K562 (cell line): ENCODE results near the gene DGCR6L. TPM values are rescaled to one million over a fixed set of nuclear protein-coding genes. Genes with fewer than 3 reads are reported as not detected.

ENCODE experiments used
- CHD2 ChIP-seq: IDR thresholded peaks from 2 replicates; pipeline ENCODE4 v1.6.1; 2011; ENCODE audit warnings: low read depth, low read length
- COPS2 ChIP-seq: fragments of 450-650 bp; conservative IDR thresholded peaks from 2 replicates; pipeline ENCODE4 v1.6.1; 2016; ENCODE audit warnings: mild to moderate bottlenecking, moderate library complexity
- DMBX1 ChIP-seq: fragments of 250-450 bp; sonication (Bioruptor Pico); IDR thresholded peaks from 2 replicates; pipeline ENCODE4 v1.8.0; 2022; ENCODE audit warnings: inconsistent platforms, mild to moderate bottlenecking, moderate library complexity, borderline replicate concordance
- DNMT1 ChIP-seq: fragments of 450-650 bp; IDR thresholded peaks from 2 replicates; pipeline ENCODE4 v1.6.1; 2016; ENCODE audit warnings: antibody characterized with exemption, mild to moderate bottlenecking
- FOXA3 ChIP-seq, 2 experiments: fragments of 450-650 bp in 1 of 2; sonication (generic) in 1 of 2; formaldehyde crosslinking; IDR thresholded peaks in 1 of 2; conservative IDR thresholded peaks in 1 of 2; 2 replicates each; pipeline versions ENCODE4 v1.4.0 to v1.8.0; 2020 to 2022; ENCODE audit warnings: mild to moderate bottlenecking in 2 of 2, missing genetic modification reagents in 1 of 2
- GTF2F1 ChIP-seq: IDR thresholded peaks from 2 replicates; pipeline ENCODE4 v1.6.1; 2011; ENCODE audit warnings: low read depth, low read length, improper control_type of control experiment
- HOXB6 ChIP-seq: fragments of 250-450 bp; sonication (Bioruptor Pico); IDR thresholded peaks from 2 replicates; pipeline ENCODE4 v1.5.1; 2022; ENCODE audit warnings: mild to moderate bottlenecking, borderline replicate concordance
- KHSRP ChIP-seq: fragments of 450-650 bp; IDR thresholded peaks from 2 replicates; pipeline ENCODE4 v1.6.1; 2017
- MYNN ChIP-seq, 2 experiments: sonication (generic); formaldehyde crosslinking in 1 of 2; IDR thresholded peaks; 2 replicates each; pipeline versions ENCODE4 v1.5.0 to v1.6.1; 2016 to 2020; ENCODE audit warnings: antibody characterized with exemption in 1 of 2, missing genetic modification reagents in 1 of 2
- PCBP2 ChIP-seq: fragments of 200-400 bp; formaldehyde crosslinking; IDR thresholded peaks from 2 replicates; pipeline ENCODE4 v1.6.1; 2018; ENCODE audit warnings: low read length, low read depth, mild to moderate bottlenecking, moderate library complexity; ENCODE audit not compliant: poor library complexity, severe bottlenecking
- RBM25 ChIP-seq: fragments of 200-400 bp; formaldehyde crosslinking; IDR thresholded peaks from 2 replicates; pipeline ENCODE4 v1.6.1; 2018; ENCODE audit warnings: low read length, low read depth, moderate library complexity; ENCODE audit not compliant: severe bottlenecking
- RFX7 ChIP-seq: fragments of 250-450 bp; sonication (Bioruptor Pico); IDR thresholded peaks from 2 replicates; pipeline ENCODE4 v1.5.1; 2021; ENCODE audit warnings: mild to moderate bottlenecking
- SIN3B ChIP-seq: fragments of 450-650 bp; IDR thresholded peaks from 2 replicates; pipeline ENCODE4 v1.6.1; 2017; ENCODE audit warnings: low read depth, mild to moderate bottlenecking, moderate library complexity
- SMAD2 ChIP-seq: fragments of 150-350 bp; IDR thresholded peaks from 2 replicates; pipeline ENCODE4 v1.6.1; 2014; ENCODE audit warnings: low read depth, mild to moderate bottlenecking, low read length
- SPI1 ChIP-seq: IDR thresholded peaks from 2 replicates; pipeline ENCODE4 v1.6.1; 2011; ENCODE audit warnings: low read depth, low read length, control low read depth, borderline replicate concordance
- SRSF7 ChIP-seq: fragments of 200-400 bp; formaldehyde crosslinking; optimal IDR thresholded peaks from 2 replicates; pipeline ENCODE3; 2017; ENCODE audit warnings: mild to moderate bottlenecking, low read depth, low read length
- TAF1 ChIP-seq: IDR thresholded peaks from 2 replicates; pipeline ENCODE4 v1.6.1; 2011; ENCODE audit warnings: mild to moderate bottlenecking, low read length, moderate library complexity; ENCODE audit not compliant: insufficient read depth, control insufficient read depth, severe bottlenecking; ENCODE audit errors: extremely low read depth
- U2AF2 ChIP-seq: fragments of 200-400 bp; formaldehyde crosslinking; optimal IDR thresholded peaks from 2 replicates; pipeline ENCODE3; 2017; ENCODE audit warnings: low read depth, mild to moderate bottlenecking, low read length
- ZNF133 ChIP-seq: fragments of 250-450 bp; sonication (Bioruptor Pico); IDR thresholded peaks from 2 replicates; pipeline ENCODE4 v1.4.0; 2020; ENCODE audit warnings: mild to moderate bottlenecking
- ZNF41 ChIP-seq: fragments of 250-450 bp; sonication (Bioruptor Pico); conservative IDR thresholded peaks from 2 replicates; pipeline ENCODE4 v1.4.0; 2020; ENCODE audit warnings: mild to moderate bottlenecking
- ZNF507 ChIP-seq: conservative IDR thresholded peaks from 2 replicates; pipeline ENCODE4 v1.6.1; 2017; ENCODE audit warnings: missing genetic modification characterization, missing compliant biosample characterization
- ZSCAN29 ChIP-seq: fragments of 450-650 bp; IDR thresholded peaks from 2 replicates; pipeline ENCODE4 v1.6.1; 2017
- polyA plus RNA-seq, 8 experiments: library from polyadenylated mRNA; depleted of rRNA in 4 of 8; stranded (reverse) in 5 of 8; unstranded in 3 of 8; fragments of >200 nt; fragmentation: Nextera tagmentation in 2 of 8; fragmentation: Illumina TruSeq in 1 of 8; extraction: Ambion mirVana in 2 of 8; extraction: Trizol in 1 of 8; gene quantifications; 2 replicates each; pipeline versions ENCODE4 v1.2.1 to v1.2.3, GENCODE V29; 2011 to 2014; ENCODE audit warnings: inconsistent platforms in 1 of 8, missing spikeins in 1 of 8
- total RNA-seq, 7 experiments: library from RNA; depleted of rRNA in 6 of 7; stranded (reverse); fragments of >200 nt in 6 of 7; fragmentation: Illumina TruSeq in 2 of 7; extraction: Trizol in 2 of 7; gene quantifications; 2 replicates each; pipeline versions ENCODE4 v1.2.1 to v1.2.3, GENCODE V29; 2011 to 2021; ENCODE audit warnings: low replicate concordance in 1 of 7
- TF ChIP-seq, protein P1 (sequence below): sonication (generic); formaldehyde crosslinking; IDR thresholded peaks from 2 replicates; pipeline ENCODE4 v1.8.1; 2023; ENCODE audit warnings: mild to moderate bottlenecking, missing genetic modification reagents, moderate library complexity
- TF ChIP-seq, protein P2 (sequence below): fragments of 250-450 bp; sonication (Bioruptor Pico); IDR thresholded peaks from 2 replicates; pipeline ENCODE4 v1.9.0; 2021; ENCODE audit warnings: mild to moderate bottlenecking, inconsistent platforms
- TF ChIP-seq, protein P3 (sequence below): fragments of 450-650 bp; formaldehyde crosslinking; IDR thresholded peaks from 2 replicates; pipeline ENCODE4 v1.4.0; 2020; ENCODE audit warnings: mild to moderate bottlenecking, moderate library complexity

DGCR6L gene
- total and polyA plus RNA-seq, 9 of the 15 experiments (the other 6 are each of a cell fraction or from before 2014, with no cell fraction given): 3.6 to 151 (median 51.0) TPM

DNA sequence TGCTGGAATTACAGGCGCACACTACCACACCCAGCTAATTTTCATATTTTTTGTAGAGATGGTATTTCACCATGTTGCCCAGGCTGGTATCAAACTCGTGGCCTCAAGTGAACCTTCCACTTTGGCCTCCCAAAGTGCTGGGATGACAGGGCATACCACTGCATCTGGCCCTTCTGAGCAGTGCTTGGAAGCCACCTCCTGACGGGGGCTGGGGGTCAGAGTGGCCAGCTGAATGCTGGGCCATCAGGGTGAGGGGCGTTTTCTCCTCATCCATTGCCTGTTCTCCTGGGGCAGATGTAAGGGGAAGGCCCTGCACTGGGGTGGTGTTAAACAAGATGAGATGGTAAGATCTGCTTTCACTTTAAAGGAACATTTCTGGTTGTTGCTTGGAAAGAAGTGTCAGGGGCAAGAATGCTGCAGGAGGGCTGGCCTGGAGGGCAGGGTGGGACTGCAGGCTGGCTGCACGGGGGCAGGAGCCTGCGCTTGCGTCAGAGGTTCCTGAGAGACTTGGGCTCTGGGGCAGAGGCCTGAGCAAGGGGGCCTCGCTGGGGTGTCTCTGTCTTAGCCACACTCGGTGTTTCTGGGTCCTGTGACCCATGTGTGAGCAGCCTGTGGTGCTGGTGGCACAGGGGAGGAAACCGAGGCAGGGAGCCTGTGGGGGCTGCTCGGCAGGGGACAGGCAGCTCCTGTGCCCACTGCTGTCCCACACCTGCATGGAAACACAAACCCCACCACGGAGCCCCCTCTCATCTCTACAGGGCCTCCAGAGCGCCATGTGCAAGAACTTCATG, 17.2 kb downstream of the DGCR6L start (continued):
- no peak for TF ChIP-seq U2AF2
- TF ChIP-seq ZNF507 (tag): no peak
- TF ChIP-seq SMAD2: no peak
- TF ChIP-seq, protein P1, sequence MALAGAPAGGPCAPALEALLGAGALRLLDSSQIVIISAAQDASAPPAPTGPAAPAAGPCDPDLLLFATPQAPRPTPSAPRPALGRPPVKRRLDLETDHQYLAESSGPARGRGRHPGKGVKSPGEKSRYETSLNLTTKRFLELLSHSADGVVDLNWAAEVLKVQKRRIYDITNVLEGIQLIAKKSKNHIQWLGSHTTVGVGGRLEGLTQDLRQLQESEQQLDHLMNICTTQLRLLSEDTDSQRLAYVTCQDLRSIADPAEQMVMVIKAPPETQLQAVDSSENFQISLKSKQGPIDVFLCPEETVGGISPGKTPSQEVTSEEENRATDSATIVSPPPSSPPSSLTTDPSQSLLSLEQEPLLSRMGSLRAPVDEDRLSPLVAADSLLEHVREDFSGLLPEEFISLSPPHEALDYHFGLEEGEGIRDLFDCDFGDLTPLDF (CRISPR knock-in tag): no peak
- TF ChIP-seq DMBX1: no peak
- TF ChIP-seq ZNF133: 0 out of 2 replicates have a peak, but pooled peaks have one; percentile 43
- no peak for TF ChIP-seq MYNN (IDR thresholded peaks at IDR 0.05)
- TF ChIP-seq MYNN (CRISPR knock-in tag; IDR thresholded peaks at IDR 0.05): no peak
- no peak for TF ChIP-seq PCBP2
- TF ChIP-seq SRSF7: no peak
- TF ChIP-seq, protein P2, sequence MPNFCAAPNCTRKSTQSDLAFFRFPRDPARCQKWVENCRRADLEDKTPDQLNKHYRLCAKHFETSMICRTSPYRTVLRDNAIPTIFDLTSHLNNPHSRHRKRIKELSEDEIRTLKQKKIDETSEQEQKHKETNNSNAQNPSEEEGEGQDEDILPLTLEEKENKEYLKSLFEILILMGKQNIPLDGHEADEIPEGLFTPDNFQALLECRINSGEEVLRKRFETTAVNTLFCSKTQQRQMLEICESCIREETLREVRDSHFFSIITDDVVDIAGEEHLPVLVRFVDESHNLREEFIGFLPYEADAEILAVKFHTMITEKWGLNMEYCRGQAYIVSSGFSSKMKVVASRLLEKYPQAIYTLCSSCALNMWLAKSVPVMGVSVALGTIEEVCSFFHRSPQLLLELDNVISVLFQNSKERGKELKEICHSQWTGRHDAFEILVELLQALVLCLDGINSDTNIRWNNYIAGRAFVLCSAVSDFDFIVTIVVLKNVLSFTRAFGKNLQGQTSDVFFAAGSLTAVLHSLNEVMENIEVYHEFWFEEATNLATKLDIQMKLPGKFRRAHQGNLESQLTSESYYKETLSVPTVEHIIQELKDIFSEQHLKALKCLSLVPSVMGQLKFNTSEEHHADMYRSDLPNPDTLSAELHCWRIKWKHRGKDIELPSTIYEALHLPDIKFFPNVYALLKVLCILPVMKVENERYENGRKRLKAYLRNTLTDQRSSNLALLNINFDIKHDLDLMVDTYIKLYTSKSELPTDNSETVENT (CRISPR knock-in tag): no peak
- no peak for TF ChIP-seq COPS2
- TF ChIP-seq KHSRP: no peak
- TF ChIP-seq ZNF41: no peak
- TF ChIP-seq FOXA3 (CRISPR knock-in tag; conservative IDR thresholded peaks at IDR 0.05 in 1 of 2, IDR thresholded peaks at IDR 0.05 in 1 of 2): peak in 1 of 2 experiments; percentile 18; a peak in 1 of 4 replicates
- no peak for TF ChIP-seq ZSCAN29
- no peak for TF ChIP-seq DNMT1
- TF ChIP-seq RBM25: no peak
- TF ChIP-seq GTF2F1: no peak
- no peak for TF ChIP-seq SPI1
- no peak for TF ChIP-seq TAF1
- no peak for TF ChIP-seq RFX7
- no peak for TF ChIP-seq HOXB6 (CRISPR knock-in tag)
- TF ChIP-seq CHD2: no peak
- TF ChIP-seq, protein P3, sequence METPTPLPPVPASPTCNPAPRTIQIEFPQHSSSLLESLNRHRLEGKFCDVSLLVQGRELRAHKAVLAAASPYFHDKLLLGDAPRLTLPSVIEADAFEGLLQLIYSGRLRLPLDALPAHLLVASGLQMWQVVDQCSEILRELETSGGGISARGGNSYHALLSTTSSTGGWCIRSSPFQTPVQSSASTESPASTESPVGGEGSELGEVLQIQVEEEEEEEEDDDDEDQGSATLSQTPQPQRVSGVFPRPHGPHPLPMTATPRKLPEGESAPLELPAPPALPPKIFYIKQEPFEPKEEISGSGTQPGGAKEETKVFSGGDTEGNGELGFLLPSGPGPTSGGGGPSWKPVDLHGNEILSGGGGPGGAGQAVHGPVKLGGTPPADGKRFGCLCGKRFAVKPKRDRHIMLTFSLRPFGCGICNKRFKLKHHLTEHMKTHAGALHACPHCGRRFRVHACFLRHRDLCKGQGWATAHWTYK (CRISPR knock-in tag): peak; percentile 26; the same call in 1 of the 2 replicates
- no peak for TF ChIP-seq SIN3B
